Nephron progenitor cell (in vitro differentiated cells): ENCODE data around the gene ZDHHC8.

ENCODE experiments used
- DNase-seq: peaks from one replicate; pipeline ENCODE4 v3.0.0; 2021
- H3K27ac Mint-ChIP-seq: 2 replicates; pipeline ENCODE4 v1.8.0; 2021; ENCODE audit warnings: mild to moderate bottlenecking, moderate library complexity, mixed read lengths
- H3K27me3 Mint-ChIP-seq: 2 replicates; pipeline ENCODE4 v1.8.0; 2021; ENCODE audit warnings: mild to moderate bottlenecking, low read depth, mixed read lengths; ENCODE audit not compliant: poor library complexity
- H3K36me3 Mint-ChIP-seq: 2 replicates; pipeline ENCODE4 v1.8.0; 2021; ENCODE audit warnings: low read depth, mixed read lengths
- H3K4me1 Mint-ChIP-seq: 2 replicates; pipeline ENCODE4 v1.8.0; 2021; ENCODE audit warnings: mixed read lengths
- H3K4me3 Mint-ChIP-seq: 2 replicates; pipeline ENCODE4 v1.8.0; 2021; ENCODE audit warnings: mild to moderate bottlenecking, moderate library complexity, mixed read lengths
- H3K9me3 Mint-ChIP-seq: 2 replicates; pipeline ENCODE4 v1.8.0; 2021; ENCODE audit warnings: mild to moderate bottlenecking, moderate library complexity, mixed read lengths
- TF ChIP-seq, protein P1 (sequence below): fragments of 200-600 bp; sonication (generic); IDR thresholded peaks from 2 replicates; pipeline ENCODE4 v1.5.0; 2021; ENCODE audit warnings: antibody characterized with exemption

Gene ZDHHC8

DNA sequence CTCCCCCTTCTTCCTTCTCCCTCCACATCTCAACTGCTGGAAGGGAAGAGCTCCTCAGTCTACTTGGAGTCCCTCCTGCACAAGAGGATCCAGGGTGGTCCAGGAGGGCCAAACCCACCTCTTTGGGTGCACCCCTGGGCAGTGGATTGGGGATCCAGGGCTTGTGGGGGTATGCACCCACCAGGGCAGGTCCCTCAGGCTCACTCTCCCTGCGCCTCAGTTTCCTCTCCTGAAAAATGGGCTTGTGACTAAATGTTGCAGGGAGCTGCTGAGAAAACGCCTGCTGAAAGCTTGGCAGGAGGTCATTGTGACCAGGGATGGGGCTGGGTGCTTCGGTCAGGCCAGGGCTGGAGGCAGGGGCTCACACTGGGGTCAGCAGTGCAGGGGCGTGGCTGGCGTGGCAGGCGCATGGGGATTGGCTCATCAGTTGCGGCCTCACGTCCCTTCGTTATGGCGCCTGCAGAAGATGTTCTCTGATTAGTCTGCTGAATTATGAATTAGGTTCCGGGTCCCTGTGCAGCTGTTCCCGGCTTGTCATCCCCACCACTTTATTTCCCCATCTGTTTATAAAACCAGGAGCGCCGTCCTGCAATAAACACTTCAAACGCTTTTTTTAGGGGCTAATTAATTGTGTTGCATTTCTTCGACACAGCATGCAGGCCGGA is 44.9 kb downstream of the ZDHHC8 start:
- Mint-ChIP-seq H3K36me3 (no peaks in the 10 kb centered on the region), H3K9me3 (no peaks in the 10 kb centered on the region), H3K4me1 (peaks cover 41% of the 10 kb centered on the region), H3K27me3 (peaks cover 14% of the 10 kb centered on the region), H3K4me3 (no peak overlapping the region), H3K27ac (no peak overlapping the region)
- no peak for DNase-seq
- TF ChIP-seq, protein P1, sequence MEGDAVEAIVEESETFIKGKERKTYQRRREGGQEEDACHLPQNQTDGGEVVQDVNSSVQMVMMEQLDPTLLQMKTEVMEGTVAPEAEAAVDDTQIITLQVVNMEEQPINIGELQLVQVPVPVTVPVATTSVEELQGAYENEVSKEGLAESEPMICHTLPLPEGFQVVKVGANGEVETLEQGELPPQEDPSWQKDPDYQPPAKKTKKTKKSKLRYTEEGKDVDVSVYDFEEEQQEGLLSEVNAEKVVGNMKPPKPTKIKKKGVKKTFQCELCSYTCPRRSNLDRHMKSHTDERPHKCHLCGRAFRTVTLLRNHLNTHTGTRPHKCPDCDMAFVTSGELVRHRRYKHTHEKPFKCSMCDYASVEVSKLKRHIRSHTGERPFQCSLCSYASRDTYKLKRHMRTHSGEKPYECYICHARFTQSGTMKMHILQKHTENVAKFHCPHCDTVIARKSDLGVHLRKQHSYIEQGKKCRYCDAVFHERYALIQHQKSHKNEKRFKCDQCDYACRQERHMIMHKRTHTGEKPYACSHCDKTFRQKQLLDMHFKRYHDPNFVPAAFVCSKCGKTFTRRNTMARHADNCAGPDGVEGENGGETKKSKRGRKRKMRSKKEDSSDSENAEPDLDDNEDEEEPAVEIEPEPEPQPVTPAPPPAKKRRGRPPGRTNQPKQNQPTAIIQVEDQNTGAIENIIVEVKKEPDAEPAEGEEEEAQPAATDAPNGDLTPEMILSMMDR: no peak

DNA sequence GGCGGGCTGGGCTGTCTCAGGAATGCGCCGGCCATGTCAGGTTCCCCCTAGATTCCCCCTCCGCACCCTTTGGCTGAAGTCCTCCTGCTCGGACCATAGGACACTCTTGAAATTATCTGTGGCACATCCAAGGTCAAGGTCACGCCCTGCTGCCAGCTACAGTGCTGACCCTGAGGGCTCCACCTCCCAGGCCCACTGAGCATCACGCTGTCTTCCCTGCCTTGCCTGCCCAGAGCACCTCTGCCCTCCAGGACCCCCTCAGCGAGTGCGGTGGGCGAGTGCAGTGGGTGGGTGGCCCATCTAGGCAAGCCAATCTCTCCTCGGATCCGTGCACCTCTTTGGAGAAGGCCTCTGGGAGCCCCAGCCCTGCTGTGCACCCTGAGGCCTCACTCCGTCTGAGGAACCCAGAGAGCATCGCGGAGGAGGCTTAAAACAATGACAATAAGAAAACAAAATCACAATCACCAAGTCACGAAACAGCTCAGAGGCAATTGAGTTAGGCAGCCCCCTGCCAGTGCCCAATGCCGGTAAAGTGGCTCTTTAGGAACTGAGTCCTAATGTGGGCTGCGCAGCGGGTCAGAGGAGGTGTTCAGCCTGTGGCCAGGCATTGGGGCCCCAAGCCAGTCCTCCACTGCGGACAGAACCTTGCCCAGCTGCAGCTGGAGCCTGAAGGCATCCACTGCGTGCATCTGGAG is 45.8 kb downstream of the ZDHHC8 start:
- DNase-seq: no peak
- Mint-ChIP-seq H3K36me3 (no peaks in the 10 kb centered on the region), H3K4me3 (peak overlapping the region; percentile 25), H3K9me3 (no peaks in the 10 kb centered on the region), H3K27ac (no peak overlapping the region), H3K4me1 (peaks cover 41% of the 10 kb centered on the region), H3K27me3 (peaks cover 14% of the 10 kb centered on the region)
- TF ChIP-seq, protein P1: no peak

DNA sequence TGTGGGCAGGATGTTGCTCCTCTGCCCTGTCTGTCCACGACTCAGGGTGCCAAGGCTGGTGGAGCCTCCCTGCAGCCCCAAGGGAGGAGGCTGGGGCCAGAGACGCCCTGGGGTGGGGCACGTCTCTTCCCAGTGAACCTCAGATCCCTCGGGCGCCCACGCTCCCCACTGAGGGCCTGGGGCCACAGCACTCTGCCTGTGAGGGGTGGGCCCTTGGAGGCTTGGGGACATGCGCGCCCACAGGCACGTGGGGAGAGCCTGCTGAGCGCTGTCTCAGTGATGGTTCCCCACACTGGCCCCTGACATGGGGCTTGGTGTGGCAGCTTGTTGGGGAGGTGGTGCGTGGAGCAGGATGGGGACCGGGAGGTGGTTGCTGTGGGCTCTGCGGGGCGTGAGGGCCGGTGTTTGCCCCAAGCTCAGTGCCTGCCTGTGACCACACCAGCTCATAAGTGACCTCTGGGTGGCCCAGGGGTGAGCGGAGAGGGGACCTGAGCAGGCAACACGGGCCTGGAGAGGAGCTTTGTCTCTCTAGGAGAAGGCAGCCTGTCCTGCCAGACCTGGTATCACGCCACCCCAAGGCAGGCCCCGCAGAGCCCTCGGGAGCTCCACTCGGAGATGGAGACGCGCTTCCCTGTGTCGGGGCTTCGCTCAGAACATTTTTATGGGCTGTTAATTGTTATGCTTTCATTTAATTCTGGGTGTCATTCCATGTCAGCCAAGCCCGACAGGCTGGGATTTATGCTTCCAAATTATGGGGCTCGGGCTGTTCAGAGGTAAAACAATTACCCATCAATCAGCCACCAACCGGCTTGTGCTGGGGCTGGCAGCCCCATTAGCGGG is 46.7 kb downstream of the ZDHHC8 start:
- Mint-ChIP-seq H3K27me3 (peaks cover 18% of the 10 kb centered on the region), H3K4me3 (no peak overlapping the region), H3K36me3 (no peaks in the 10 kb centered on the region), H3K4me1 (peaks cover 46% of the 10 kb centered on the region), H3K27ac (no peak overlapping the region), H3K9me3 (no peaks in the 10 kb centered on the region)
- no peak for DNase-seq
- TF ChIP-seq, protein P1: no peak

DNA sequence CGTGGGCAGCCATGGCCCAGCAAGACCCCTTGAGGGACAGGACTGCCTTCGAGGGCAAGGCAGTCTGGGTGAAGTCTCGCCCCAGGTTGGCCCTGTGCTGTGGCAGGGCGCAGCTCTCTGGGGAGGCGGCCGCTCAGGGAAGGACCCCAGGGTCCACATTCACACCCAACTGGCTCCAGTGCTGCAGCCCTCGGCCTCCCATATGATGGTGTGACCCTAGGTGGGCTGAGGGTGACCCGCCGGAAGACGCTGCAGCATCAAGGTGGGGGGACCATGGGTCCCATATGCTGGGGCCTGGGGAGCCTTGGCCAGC is 47.3 kb downstream of the ZDHHC8 start:
- DNase-seq: no peak
- no peak overlapping the region for H3K4me3 Mint-ChIP-seq
- H3K4me1 Mint-ChIP-seq: peaks cover 40% of the 10 kb centered on the region

DNA sequence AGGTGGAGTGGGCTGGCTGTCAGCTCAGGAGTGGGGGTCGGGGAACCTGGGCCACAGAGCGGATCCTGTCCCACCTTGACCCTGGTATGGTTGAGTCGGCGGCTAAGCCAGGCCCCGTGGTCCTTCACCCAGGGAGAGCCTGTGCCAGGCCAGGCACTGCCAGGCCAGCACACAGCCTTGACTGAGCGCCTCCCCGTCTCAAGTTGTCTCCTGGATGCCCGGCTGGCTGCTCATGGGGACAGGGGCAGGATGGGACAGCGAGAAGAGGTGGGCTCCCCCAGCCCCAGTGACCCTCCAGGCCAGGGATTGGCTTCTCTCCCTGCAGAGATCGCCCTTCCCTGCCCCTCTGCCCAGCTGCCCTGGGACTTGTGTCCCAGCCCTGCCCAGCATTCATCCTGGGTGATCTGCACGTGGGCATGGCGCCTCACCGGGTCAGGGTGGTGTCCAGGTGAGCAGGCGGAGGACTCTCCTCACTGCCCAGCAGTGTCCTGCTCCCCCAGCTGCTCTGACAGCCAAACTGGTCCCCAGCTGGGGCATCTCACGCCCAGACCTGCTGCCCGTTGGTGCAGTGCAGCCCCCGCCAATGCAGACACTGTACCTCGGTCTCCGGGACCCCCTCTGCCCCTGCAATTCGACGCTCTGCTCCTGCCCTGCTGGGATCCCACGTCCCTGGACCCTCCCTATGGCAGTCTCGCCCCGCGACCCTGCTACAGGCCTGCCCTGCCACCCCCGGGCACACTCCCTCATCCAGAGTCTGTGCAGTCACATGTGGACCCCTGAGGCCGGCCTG is 48.0 kb downstream of the ZDHHC8 start:
- TF ChIP-seq, protein P1: no peak
- no peaks in the 10 kb centered on the region for H3K36me3 Mint-ChIP-seq
- no peaks in the 10 kb centered on the region for H3K9me3 Mint-ChIP-seq
- no peak overlapping the region for H3K27ac Mint-ChIP-seq
- H3K27me3 Mint-ChIP-seq: peaks cover 11% of the 10 kb centered on the region
- peaks cover 33% of the 10 kb centered on the region for H3K4me1 Mint-ChIP-seq
- DNase-seq: no peak
- H3K4me3 Mint-ChIP-seq: no peak overlapping the region

More for the DNA sequence above, 47.3 kb downstream of the ZDHHC8 start:
- Mint-ChIP-seq H3K9me3 (no peaks in the 10 kb centered on the region), H3K36me3 (no peaks in the 10 kb centered on the region), H3K27ac (no peak overlapping the region), H3K27me3 (peaks cover 18% of the 10 kb centered on the region)
- TF ChIP-seq, protein P1: no peak
